Endothelial cell of umbilical vein (primary cell): Measurements from ENCODE around the gene SLC5A6.

Experiments
- POLR2A ChIP-seq: IDR thresholded peaks from 2 replicates; pipeline ENCODE4 v1.6.1; 2012; ENCODE audit warnings: low read depth, mild to moderate bottlenecking, control low read depth, low read length
- POLR2AphosphoS5 ChIP-seq: IDR thresholded peaks from 2 replicates; pipeline ENCODE4 v1.6.1; 2012; ENCODE audit warnings: low read depth, mild to moderate bottlenecking, control low read depth, low read length, moderate library complexity; ENCODE audit not compliant: insufficient read depth
- TF ChIP-seq, protein P1 (sequence below), 2 donors: IDR thresholded peaks; 1 replicate in 1 of 2; 2 replicates in 1 of 2; pipeline ENCODE4 v1.5.1; 2011; ENCODE audit warnings: low read length in 2 of 2, mild to moderate bottlenecking in 2 of 2, moderate library complexity in 2 of 2, control low read depth in 1 of 2, inconsistent platforms in 1 of 2, low read depth in 1 of 2; ENCODE audit not compliant: insufficient read depth in 1 of 2; ENCODE audit errors: extremely low read depth in 1 of 2

DNA sequence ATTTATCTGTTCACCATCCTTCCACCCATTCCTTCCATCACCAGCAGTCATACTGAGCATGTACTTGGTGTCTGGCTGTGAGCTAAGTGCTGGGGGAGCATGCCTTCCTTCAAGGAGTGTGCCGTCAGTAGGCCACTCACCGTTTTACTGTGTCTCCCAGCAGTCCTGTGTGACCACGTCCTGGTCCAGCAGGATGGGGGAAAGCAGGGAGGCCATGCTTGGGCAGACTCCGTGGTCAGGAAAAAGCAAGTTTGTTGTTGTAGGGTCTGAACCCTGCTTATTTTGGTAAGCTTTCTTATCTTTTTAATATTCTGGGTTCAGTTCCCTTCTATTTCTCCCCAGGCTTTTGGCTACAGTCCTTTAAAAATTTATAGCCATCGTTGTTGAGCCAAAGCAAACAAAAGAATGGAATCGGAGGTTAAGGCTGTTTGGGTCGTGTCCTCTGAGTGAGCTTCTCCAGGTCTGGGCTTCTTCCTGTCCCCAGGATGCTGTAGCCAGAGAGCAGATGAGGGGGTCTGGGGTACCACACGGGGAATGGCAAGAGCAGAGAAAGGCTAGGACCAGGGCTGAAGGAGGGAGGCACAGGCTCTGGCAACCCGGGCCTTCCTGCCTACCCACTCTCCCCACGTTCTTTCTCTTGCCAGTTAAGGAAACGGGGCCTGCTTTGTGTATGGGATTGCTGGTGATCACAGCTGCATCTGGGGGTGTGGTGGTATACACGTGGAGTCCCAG, 37.3 kb upstream of the SLC5A6 start:
- TF ChIP-seq POLR2A (no peak), POLR2AphosphoS5 (no peak)
- TF ChIP-seq, protein P1, sequence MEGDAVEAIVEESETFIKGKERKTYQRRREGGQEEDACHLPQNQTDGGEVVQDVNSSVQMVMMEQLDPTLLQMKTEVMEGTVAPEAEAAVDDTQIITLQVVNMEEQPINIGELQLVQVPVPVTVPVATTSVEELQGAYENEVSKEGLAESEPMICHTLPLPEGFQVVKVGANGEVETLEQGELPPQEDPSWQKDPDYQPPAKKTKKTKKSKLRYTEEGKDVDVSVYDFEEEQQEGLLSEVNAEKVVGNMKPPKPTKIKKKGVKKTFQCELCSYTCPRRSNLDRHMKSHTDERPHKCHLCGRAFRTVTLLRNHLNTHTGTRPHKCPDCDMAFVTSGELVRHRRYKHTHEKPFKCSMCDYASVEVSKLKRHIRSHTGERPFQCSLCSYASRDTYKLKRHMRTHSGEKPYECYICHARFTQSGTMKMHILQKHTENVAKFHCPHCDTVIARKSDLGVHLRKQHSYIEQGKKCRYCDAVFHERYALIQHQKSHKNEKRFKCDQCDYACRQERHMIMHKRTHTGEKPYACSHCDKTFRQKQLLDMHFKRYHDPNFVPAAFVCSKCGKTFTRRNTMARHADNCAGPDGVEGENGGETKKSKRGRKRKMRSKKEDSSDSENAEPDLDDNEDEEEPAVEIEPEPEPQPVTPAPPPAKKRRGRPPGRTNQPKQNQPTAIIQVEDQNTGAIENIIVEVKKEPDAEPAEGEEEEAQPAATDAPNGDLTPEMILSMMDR (IDR thresholded peaks at IDR 0.05; ENCODE audit: extremely low read depth in 1 of 2, insufficient read depth in 1 of 2, low read depth in 1 of 2, low read length in 2 of 2): no peak
